OCI-LY1 (cell line): ENCODE results near the gene DAZAP1.

Experiments
- H2AFZ ChIP-seq: fragments of 200-600 bp; sonication (generic), shearing (Covaris generic); 2 replicates; pipeline ENCODE4 v1.6.0; 2014; ENCODE audit warnings: antibody characterized with exemption, mild to moderate bottlenecking, low read length
- H3F3A ChIP-seq: fragments of 200-600 bp; sonication (generic), shearing (Covaris generic); 2 replicates; pipeline ENCODE4 v1.6.0; 2014; ENCODE audit warnings: mild to moderate bottlenecking, antibody characterized with exemption, low read length, moderate library complexity; ENCODE audit not compliant: insufficient read depth
- H3K27ac ChIP-seq: fragments of 200-600 bp; sonication (generic); 2 replicates; pipeline ENCODE4 v1.5.1; 2014; ENCODE audit warnings: low read length, mixed run types, mild to moderate bottlenecking, low read depth; ENCODE audit not compliant: poor library complexity, severe bottlenecking
- H3K27me3 ChIP-seq: fragments of 200-600 bp; sonication (generic); 2 replicates; pipeline ENCODE4 v1.6.0; 2014; ENCODE audit warnings: antibody characterized with exemption, mild to moderate bottlenecking, low read length, moderate library complexity; ENCODE audit not compliant: insufficient read depth
- H3K36me3 ChIP-seq: fragments of 200-600 bp; sonication (generic); 2 replicates; pipeline ENCODE4 v1.6.1; 2014; ENCODE audit warnings: mild to moderate bottlenecking, antibody characterized with exemption, low read length, moderate library complexity, mixed read lengths; ENCODE audit not compliant: insufficient read depth
- H3K4me1 ChIP-seq: fragments of 200-600 bp; sonication (generic); 2 replicates; pipeline ENCODE4 v1.5.1; 2014; ENCODE audit warnings: mild to moderate bottlenecking, low read length, moderate library complexity; ENCODE audit not compliant: insufficient read depth, severe bottlenecking
- H3K4me2 ChIP-seq: fragments of 200-600 bp; sonication (generic), shearing (Covaris generic); 2 replicates; pipeline ENCODE4 v1.6.1; 2014; ENCODE audit warnings: low read length
- H3K4me3 ChIP-seq: fragments of 200-600 bp; sonication (generic); 2 replicates; pipeline ENCODE4 v1.5.1; 2014; ENCODE audit warnings: low read length, low read depth, mild to moderate bottlenecking, mixed read lengths; ENCODE audit not compliant: poor library complexity, severe bottlenecking
- H3K79me2 ChIP-seq: fragments of 200-600 bp; shearing (Covaris generic); 2 replicates; pipeline ENCODE4 v1.6.1; 2016; ENCODE audit warnings: mixed run types, low read length, mixed read lengths; ENCODE audit not compliant: insufficient read depth
- H3K9ac ChIP-seq: fragments of 200-600 bp; sonication (generic), shearing (Covaris generic); 2 replicates; pipeline ENCODE4 v1.6.1; 2014; ENCODE audit warnings: mild to moderate bottlenecking, low read length, mixed read lengths
- H3K9me2 ChIP-seq: fragments of 200-600 bp; sonication (generic), shearing (Covaris generic); 2 replicates; pipeline ENCODE4 v1.6.1; 2014; ENCODE audit warnings: low read depth, mild to moderate bottlenecking, low read length, mixed read lengths
- H3K9me3 ChIP-seq: fragments of 200-600 bp; shearing (Covaris generic); 2 replicates; pipeline ENCODE4 v1.6.1; 2014; ENCODE audit warnings: low read length, mixed read lengths
- H4K20me1 ChIP-seq: fragments of 200-600 bp; sonication (generic), shearing (Covaris generic); 2 replicates; pipeline ENCODE4 v1.6.0; 2016; ENCODE audit warnings: mild to moderate bottlenecking, low read length; ENCODE audit not compliant: insufficient read depth
- EZH2 ChIP-seq: fragments of 200-600 bp; sonication (generic), shearing (Covaris generic); IDR thresholded peaks from 2 replicates; pipeline ENCODE4 v1.8.0; 2017; ENCODE audit warnings: borderline replicate concordance, mixed run types, mild to moderate bottlenecking, antibody characterized with exemption, low read length, moderate library complexity, mixed read lengths
- TF ChIP-seq, protein P1 (sequence below): fragments of 200-600 bp; sonication (generic), shearing (Covaris generic); IDR thresholded peaks from 2 replicates; pipeline ENCODE4 v1.5.1; 2017; ENCODE audit warnings: mild to moderate bottlenecking, antibody characterized with exemption, low read length, moderate library complexity, mixed read lengths

Gene DAZAP1

GRCh38 chr19:1408300-1409203 lies 1.2 kb downstream of the DAZAP1 start:
- no peaks in the 10 kb centered on the region for H4K20me1 ChIP-seq
- no peaks in the 10 kb centered on the region for H3K27me3 ChIP-seq

DNA sequence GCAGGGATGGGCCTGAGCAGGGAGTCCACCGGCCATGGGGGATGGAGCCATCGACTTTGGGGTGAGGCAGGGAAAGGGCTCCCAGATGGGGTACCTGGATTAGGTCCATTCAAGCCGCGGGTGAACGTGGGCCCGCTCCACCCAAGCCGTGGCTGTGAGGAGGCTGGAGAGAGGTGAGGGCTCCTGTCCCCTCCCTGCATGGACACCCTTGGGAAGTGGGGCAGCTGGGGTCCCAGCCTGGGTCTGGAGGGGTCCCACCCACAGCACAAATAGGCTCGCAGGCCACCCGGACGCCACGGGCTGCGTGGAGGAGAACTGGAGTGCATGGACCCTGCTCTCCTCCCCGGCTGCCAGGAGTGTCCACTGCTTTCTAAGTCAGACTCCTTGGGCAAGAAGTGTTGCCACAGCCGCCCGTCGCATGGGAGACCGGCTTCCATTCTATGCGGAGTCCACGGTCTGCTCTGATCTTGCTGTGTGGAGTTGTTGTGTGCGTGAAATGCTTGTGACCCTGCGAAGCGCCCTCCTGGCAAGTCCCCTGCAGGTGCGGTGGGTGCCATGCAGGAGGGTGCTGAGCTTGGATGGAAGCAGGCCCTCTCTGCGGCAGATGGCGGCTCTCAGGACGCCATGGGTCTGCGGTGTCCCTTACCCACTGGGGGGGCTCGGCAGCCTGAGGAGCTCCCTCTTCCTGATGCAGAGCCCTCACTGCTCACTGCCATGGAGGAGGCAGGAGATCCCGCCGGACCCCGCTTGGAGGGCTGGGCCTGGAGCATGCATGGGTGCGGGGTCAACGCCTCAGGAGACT lies 2.0 kb downstream of the DAZAP1 start:
- H3K79me2 ChIP-seq, result peaks cover 66% of the 10 kb centered on the region

More at GRCh38 chr19:1408300-1409203, 1.2 kb downstream of the DAZAP1 start:
- Histone ChIP-seq H3K79me2 (peaks cover 58% of the 10 kb centered on the region), H3K9me3 (no peaks in the 10 kb centered on the region), H3K4me1 (peaks cover 40% of the 10 kb centered on the region), H3K9ac (peak overlapping the region; percentile 100), H3K36me3 (peaks cover 51% of the 10 kb centered on the region), H3K9me2 (no peaks in the 10 kb centered on the region), H3K4me2 (peak overlapping the region; percentile 91), H3K27ac (peak overlapping the region; percentile 72), H2AFZ (no peak overlapping the region), H3K4me3 (peak overlapping the region; percentile 100), H3F3A (no peaks in the 10 kb centered on the region)
- TF ChIP-seq EZH2, result no peak
- TF ChIP-seq, protein P1, sequence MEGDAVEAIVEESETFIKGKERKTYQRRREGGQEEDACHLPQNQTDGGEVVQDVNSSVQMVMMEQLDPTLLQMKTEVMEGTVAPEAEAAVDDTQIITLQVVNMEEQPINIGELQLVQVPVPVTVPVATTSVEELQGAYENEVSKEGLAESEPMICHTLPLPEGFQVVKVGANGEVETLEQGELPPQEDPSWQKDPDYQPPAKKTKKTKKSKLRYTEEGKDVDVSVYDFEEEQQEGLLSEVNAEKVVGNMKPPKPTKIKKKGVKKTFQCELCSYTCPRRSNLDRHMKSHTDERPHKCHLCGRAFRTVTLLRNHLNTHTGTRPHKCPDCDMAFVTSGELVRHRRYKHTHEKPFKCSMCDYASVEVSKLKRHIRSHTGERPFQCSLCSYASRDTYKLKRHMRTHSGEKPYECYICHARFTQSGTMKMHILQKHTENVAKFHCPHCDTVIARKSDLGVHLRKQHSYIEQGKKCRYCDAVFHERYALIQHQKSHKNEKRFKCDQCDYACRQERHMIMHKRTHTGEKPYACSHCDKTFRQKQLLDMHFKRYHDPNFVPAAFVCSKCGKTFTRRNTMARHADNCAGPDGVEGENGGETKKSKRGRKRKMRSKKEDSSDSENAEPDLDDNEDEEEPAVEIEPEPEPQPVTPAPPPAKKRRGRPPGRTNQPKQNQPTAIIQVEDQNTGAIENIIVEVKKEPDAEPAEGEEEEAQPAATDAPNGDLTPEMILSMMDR, result no peak

GRCh38 chr19:1410136-1410786 lies 2.9 kb downstream of the DAZAP1 start:
- H3K9ac ChIP-seq, result peak overlapping the region; percentile 100; the same call in 1 of the 2 replicates
- TF ChIP-seq EZH2, result no peak
- TF ChIP-seq, protein P1, result no peak
- H3K36me3 ChIP-seq, result peaks cover 54% of the 10 kb centered on the region

More for the DNA sequence above, 2.0 kb downstream of the DAZAP1 start:
- TF ChIP-seq EZH2, result no peak
- TF ChIP-seq, protein P1, result no peak
- H3K27ac ChIP-seq, result no peak overlapping the region
- peak overlapping the region; percentile 100 for H3K9ac ChIP-seq
- H3K4me2 ChIP-seq, result peak overlapping the region; percentile 91
- no peaks in the 10 kb centered on the region for H3K27me3 ChIP-seq
- no peaks in the 10 kb centered on the region for H4K20me1 ChIP-seq
- H3K4me1 ChIP-seq, result peaks cover 40% of the 10 kb centered on the region
- peaks cover 54% of the 10 kb centered on the region for H3K36me3 ChIP-seq
- no peaks in the 10 kb centered on the region for H3K9me3 ChIP-seq
- H2AFZ ChIP-seq, result no peak overlapping the region
- no peaks in the 10 kb centered on the region for H3F3A ChIP-seq
- no peaks in the 10 kb centered on the region for H3K9me2 ChIP-seq
- peak overlapping the region; percentile 100 for H3K4me3 ChIP-seq

More at GRCh38 chr19:1410136-1410786, 2.9 kb downstream of the DAZAP1 start:
- peaks cover 45% of the 10 kb centered on the region for H3K4me1 ChIP-seq
- H4K20me1 ChIP-seq, result no peaks in the 10 kb centered on the region
- no peak overlapping the region for H2AFZ ChIP-seq
- H3K27me3 ChIP-seq, result no peaks in the 10 kb centered on the region
- peak overlapping the region; percentile 91 for H3K4me2 ChIP-seq
- H3K9me3 ChIP-seq, result no peaks in the 10 kb centered on the region
- no peaks in the 10 kb centered on the region for H3F3A ChIP-seq
- H3K27ac ChIP-seq, result no peak overlapping the region
- H3K79me2 ChIP-seq, result peaks cover 75% of the 10 kb centered on the region
- H3K9me2 ChIP-seq, result no peaks in the 10 kb centered on the region
- H3K4me3 ChIP-seq, result peak overlapping the region; percentile 100
